H1 (cell line): Measurements from ENCODE around the gene NAV2.

Experiments
- GABPA ChIP-seq: IDR thresholded peaks from 2 replicates; pipeline ENCODE4 v1.6.1; 2011; ENCODE audit warnings: mild to moderate bottlenecking, low read length, moderate library complexity, borderline replicate concordance; ENCODE audit not compliant: insufficient read depth
- HDAC6 ChIP-seq: IDR thresholded peaks from one replicate; pipeline ENCODE4 v1.7.1; 2012; ENCODE audit warnings: low read depth, mild to moderate bottlenecking, inconsistent platforms, low read length, moderate library complexity
- KDM5A ChIP-seq: fragments of 200-600 bp; IDR thresholded peaks from 2 replicates; pipeline ENCODE4 v1.7.1; 2012; ENCODE audit warnings: mild to moderate bottlenecking, low read length, inconsistent platforms, mixed read lengths

DNA sequence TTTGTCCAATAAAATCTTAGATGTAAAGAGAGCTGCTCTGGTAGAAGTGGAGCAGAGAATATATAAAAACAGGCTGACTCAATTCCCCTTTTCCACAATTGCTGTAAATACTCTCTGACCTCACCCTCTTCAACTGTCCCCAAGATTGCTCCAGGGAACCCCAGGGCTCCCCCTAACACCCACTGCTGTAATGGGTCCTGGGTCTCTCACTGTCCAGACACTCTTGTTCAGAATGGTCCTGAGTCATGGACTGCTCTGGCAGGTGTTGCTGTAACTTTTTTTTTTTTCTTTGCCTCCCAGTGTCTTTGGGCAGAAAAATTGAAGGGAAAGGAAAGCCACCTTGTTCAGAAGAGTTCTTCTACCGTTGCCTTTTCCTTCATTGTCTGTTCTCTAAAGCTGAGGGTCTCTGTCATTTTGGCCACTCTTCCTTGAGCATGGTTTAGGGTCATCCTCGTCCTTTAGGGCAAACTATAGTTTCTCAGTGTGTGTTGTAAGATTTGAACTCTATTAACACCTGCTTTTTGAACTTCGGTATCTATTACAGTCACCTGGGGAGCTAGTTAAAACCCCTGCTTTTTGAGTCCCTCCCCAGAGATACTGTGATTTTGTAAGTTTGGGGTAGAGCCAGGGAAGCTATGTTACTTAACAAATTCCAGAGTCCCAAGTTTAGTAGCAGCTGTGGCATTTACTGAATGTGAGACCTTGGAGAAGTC lies 209.5 kb downstream of the NAV2 start:
- TF ChIP-seq HDAC6 (no peak), KDM5A (no peak), GABPA (no peak)
